PC-3 (cell line): Measurements from ENCODE around the gene MRFAP1.

Experiments used
- CTCF ChIP-seq: fragments of 300-600 bp; sonication (generic); conservative IDR thresholded peaks from 2 replicates; pipeline ENCODE4 v1.5.1; 2017; ENCODE audit warnings: antibody characterized with exemption, low read depth, mild to moderate bottlenecking, low read length
- EZH2 ChIP-seq: fragments of 300-600 bp; sonication (generic); IDR thresholded peaks from one replicate; pipeline ENCODE4 v1.6.1; 2017; ENCODE audit warnings: antibody characterized with exemption, mild to moderate bottlenecking, low read length; ENCODE audit not compliant: unreplicated experiment
- EZH2phosphoT487 ChIP-seq: fragments of 300-600 bp; sonication (generic); IDR thresholded peaks from 2 replicates; pipeline ENCODE4 v1.6.1; 2018; ENCODE audit warnings: mild to moderate bottlenecking, antibody characterized with exemption, low read length, borderline replicate concordance

GRCh38 chr4:6639137-6639680 lies 1.3 kb upstream of the MRFAP1 start:
- TF ChIP-seq CTCF = no peak
- no peak for TF ChIP-seq EZH2phosphoT487
- TF ChIP-seq EZH2 = no peak
